GM21528 (cell line): ENCODE measurements around the gene DNTT.
"Not testable (repeated sequence)": the region's sequence is repeated elsewhere in the genome, so short reads cannot be mapped to it uniquely, and the experiment has no call there.

ENCODE experiments used
- ATAC-seq: cut with Tn5 transposase; IDR thresholded peaks from one replicate; pipeline ENCODE4 v1.9.1; 2021; ENCODE audit warnings: mild to moderate bottlenecking, moderate library complexity; ENCODE audit not compliant: unreplicated experiment, low FRiP score

Gene DNTT

DNA sequence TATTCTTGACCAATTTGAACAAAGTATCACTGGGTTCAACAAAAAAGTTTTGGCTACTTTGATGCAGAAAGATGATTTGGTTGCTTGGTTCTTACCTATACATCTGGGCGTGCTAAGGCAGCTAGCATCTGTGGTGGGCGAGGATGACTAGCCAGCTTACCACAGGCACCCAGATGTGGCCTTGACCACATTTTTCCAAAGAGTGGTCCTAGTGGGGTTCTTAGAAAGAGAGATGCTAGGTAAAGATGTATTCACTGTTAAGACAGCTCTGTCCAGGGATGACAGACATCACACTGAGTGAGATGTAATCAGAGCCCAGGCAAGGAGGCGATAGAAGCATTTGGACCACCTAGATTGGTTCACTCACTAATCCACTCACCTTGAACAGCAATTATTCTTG is 785 bp downstream of the DNTT start:
- ATAC-seq: no peak

DNA sequence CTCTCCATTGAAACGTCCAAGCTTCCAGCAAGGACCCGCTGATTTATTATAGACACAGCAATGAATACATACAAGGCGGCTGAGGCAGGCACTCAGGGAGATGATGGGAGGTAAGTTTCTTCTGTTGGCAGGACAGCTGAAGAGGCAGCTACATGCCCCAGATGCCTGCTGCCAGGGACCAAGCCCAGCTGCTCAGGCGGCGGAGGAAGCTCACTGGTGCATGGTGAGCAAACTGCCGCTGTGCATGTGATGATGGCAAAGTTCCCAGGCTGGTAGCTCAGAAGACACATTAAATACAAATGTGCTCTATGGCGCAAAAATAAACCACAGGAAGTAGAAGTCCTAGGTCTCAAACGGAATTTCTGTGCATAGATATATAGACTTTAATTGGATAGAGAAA is 2.3 kb downstream of the DNTT start:
- ATAC-seq: no peak

DNA sequence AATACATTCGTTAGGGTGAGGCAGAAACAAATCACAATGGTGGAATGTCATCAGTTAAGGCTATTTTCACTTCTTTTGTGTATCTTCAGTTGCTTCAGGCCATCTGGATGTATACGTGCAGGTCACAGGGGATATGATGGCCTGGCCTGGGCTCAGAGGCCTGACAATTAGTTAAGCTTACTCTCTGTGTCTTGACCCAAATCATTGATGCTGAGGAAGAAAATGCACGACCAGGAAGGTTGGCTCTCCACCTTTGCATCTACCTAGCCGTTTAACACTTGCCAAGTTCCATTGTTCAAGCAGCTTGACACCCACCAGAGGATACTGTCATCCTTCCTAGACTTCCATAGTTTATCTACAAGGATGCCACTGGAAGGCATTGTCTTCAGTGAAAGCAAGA is 4.6 kb downstream of the DNTT start:
- ATAC-seq: not testable (repeated sequence)

DNA sequence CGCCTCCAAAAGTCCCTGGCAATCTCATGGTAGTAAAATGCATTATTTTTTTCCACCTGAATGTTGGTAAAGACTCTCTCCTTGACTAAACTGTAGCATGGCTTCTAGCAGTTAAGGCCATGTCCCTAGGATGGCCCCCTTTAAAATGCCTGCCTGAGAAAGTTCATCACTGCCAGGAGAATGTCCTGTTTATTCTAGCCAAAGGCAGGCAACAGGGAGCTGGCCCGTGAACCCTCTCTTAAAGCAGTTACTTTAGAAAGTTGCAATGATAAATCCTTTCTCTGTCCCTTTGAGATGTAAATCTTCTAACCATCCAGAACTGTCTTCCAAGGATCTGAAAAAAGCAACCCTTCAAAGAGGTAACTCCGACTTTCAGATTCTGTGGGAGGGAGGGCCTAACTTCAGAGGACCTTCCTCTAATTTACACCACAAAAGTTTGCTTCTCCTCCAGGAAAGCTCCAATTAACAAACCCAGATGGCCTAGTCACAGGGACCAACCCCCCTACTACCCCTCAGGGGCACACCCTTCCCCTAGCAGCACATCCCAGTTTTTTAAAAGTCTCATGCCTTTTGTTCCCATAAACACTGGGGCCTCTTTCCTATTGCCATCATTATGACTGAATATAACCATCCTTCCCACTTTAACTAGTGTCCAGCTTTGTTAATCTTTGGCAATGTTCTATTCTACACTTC is 5.5 kb downstream of the DNTT start:
- ATAC-seq: no peak

DNA sequence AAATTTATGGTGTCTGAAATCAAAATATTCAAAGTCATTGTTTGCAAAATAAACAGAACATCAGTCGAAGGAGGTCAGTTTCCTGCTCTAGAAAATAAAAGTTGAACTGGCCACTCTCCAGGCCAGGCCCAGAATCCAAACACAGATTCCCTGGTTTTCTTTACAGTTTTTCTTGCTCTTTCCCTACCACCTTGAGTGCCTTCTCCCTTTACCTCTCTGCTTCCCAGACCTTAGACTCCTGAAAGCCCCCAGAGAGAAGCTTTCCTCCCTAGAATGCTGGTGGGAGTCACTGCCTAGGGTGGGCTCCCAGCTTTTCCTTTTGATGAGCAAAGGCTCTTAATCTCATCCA is 6.1 kb downstream of the DNTT start:
- no peak for ATAC-seq

DNA sequence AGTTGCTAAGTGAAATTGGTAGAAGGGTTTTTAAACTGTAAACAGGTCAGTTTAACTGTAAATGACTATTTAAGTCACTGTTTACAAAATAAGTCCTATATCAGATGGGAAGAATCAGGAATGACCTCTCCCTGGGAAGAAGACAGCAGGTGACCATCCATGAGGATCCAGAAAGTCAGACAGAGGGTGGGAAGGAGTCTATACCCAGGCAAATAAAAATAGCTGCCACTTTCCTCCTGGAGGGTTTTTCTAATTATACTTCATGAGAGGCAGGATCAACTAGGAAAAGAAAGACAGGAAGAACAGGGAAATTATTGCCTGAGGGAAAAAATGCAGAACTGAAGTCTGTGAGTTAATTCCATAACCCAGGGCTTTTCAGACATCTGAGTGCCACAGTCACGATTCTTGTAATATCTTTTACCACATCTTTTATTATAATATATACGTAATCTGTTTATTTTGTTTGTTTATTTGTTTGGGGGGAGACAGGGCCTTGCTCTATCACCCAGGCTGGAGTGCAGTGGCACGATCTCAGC is 7.0 kb downstream of the DNTT start:
- ATAC-seq: no peak

DNA sequence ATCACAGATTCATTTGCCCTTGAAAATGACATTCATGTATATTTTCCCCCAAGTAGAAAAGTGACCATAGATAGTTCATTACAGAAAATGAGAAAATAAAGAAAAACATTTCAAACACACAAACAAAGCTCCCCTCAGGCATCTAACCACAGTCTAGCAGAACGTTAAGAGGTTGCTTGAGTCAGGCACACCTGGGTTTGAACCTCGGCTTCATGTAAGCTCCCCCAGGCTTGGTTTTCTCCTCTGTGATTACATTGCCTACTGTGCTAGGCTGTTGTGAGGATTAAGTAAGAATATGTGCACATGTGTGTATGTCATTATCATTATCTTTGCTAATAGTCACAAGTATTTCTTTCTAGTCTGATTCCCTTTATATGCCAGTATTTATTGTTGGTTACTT is 9.1 kb downstream of the DNTT start:
- no peak for ATAC-seq

DNA sequence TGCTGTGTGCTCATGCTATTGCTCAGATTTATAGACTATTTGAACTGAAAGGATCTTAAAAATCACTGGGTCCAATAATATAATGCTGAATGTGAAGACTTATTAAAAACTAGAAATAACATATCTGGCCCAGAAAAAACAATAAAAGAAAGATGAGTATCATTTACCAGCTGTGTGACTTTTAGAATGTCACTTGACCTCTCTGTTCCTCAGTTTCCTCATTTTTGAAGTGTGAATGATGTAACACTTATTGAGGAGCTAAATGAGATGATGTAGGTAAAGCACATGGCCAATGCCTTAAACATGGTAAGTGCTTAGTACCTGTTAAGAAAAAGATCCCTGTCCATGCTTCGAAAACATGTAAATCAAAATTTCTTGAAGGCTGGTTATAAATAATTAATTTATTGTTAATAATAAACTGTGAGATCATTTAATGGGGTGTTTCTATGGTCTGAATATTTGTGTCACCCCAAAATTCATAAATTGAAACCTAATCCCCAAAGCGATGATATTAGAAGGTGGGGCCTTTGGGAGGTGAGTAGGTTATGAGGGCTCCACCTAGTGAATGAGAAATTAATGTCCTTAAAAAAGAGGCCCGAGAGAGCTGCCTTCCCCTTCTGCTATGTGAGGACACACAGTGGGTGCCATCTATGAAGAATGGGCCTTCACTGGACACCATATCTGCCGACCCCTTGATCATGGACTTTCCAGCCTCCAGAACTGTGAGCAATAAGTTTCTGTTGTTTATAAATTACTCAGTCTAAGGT is 13.0 kb downstream of the DNTT start:
- no peak for ATAC-seq

DNA sequence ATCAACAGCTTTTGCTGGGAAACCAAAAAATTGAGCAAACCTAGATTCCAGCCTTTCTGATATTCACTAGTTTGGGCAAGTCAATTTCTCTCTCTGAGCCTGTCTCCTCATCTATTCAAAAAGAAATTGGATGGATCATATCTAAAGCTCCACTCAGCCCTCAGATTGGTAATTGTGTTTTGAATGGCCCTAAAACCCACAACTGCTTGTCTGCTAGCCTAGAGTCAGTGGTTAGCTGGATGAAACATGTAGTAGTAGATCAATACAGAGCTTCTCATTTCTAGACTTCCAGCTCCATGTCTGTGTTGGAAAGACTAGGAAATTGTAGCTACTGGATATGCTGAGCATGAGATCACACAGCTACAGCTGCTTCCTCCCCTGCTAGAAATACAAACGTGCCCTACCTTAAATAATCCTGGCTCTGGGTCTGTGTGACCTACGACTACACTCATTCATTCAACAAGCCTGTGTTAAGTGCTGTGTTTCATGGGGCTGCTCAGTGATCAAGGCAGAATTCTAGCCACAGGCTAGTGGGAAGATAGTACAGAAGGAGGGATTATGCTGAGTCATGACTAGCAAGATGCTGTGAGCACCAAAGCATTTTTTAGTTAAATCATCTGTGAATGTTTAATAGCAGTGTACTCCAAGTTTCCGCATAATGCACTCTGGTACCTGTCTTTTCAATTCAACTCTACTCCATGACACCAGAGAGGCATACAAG is 15.7 kb downstream of the DNTT start:
- ATAC-seq: no peak

DNA sequence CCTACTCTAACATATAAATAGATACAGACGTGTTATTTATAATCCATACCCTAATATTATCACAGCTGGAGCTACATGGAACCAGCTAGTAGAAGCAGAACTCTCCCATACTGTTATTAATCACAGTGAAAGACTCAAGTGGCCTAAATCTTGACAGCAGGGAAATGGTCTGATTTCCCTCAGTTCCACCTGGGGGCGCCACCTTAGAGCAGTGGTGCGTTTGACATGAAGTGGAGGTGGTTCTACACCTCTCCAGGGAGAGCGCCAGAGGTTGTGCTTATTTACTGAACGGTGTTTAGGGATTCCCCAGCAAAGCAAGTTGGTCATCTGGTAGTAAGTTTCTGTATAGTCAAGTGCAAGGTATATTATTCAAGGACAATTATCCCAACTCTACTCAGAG is 17.6 kb downstream of the DNTT start:
- ATAC-seq: no peak

DNA sequence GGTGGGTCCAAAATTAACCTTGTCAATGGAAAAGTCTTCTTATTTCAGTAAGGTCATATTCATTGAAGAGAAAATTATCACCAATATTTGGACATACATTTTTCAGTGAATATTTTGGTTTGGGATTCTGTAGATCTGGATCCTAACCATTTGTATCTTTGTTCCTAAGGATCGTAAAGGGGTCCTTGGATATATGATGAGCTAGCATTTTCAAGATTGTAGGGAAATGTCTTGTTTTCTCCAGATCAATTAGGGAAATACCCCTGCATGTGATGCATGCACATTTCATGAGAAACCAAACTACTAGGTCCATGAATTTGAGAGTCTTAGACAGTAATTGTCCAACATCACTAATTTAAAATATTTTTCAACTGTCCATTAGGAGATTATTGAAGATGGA is 18.0 kb downstream of the DNTT start:
- no peak for ATAC-seq

DNA sequence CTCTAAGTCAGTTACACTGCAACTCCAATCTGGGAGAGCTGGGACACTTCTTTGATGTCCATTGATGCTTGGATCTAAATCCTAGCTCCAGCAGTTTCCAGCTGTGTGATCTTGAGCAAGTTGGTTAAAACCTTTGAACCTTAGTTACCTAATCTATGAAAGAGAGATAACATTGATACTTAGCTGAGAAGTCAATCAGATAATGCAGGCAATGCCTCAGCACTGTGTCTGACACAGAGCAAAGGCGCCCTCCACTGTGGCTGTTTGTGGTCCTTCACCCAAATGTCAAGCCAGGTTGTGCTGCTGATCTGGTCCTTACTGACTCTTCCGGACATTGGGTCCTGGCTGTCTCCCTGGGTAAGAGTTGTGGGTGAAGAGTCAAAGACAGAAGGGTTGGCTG is 20.2 kb downstream of the DNTT start:
- ATAC-seq: no peak

DNA sequence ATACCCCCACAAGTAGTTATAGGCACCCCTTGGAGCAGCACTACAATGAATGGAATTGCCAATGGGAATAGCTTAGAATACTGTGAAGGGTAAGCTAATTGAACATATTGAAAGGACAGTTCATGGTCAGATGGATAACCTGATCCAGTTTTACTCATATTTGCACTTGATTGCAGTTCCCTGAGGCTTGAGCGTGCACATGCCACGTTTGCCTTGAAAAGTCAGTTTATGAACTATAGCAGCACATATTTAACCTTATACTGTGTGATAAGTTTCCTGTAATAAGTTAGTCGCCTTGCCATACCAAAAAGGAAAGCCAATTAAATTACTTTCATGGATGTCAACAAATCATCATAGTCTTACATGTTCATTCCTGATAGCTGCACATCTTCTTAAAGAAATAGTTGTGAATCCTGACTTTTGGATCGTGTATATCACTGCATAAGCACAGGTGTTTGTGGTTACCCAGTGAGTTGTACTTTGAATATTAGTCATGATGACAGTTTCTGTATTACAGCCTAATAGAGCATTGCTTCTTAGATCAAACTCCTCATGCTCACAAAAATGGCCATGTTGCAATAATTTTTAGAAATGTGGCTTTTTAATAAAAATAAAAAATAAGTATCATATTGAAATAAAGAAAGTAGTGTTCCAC is 21.6 kb downstream of the DNTT start:
- peak; percentile 86 for ATAC-seq

DNA sequence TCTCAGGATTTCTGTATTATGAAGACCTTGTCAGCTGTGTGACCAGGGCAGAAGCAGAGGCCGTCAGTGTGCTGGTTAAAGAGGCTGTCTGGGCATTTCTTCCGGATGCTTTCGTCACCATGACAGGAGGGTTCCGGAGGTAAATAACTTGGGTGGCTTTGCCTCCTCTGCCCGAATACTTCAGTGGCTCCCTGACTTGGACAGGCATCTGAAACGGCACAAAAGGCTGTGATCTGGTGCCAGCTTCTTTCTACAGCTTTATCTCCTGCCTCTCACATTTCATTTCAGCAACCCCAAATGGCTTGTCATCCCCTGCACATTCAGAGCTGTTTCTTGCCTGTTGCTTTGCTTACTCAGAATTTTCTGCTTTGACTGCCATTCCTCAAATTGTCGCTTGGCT is 23.2 kb downstream of the DNTT start:
- no peak for ATAC-seq

DNA sequence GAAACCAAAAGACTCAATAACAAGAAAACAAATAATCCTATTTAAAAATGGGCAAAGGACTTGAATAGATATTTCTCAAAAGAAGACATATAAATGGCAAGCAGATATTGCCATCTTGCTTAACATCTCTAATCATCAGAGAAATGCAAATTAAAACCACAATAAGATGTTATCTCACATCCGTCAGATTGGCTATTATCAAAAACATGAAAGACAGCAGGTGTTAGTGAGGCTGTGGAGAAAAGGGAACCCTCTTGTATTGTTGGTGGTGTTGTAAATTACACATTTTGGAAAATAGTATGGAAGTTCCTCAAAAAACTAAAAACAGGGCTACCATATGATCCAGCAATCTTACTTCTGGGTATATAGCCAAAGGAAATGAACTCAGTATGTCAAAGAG is 28.9 kb downstream of the DNTT start:
- no peak for ATAC-seq

DNA sequence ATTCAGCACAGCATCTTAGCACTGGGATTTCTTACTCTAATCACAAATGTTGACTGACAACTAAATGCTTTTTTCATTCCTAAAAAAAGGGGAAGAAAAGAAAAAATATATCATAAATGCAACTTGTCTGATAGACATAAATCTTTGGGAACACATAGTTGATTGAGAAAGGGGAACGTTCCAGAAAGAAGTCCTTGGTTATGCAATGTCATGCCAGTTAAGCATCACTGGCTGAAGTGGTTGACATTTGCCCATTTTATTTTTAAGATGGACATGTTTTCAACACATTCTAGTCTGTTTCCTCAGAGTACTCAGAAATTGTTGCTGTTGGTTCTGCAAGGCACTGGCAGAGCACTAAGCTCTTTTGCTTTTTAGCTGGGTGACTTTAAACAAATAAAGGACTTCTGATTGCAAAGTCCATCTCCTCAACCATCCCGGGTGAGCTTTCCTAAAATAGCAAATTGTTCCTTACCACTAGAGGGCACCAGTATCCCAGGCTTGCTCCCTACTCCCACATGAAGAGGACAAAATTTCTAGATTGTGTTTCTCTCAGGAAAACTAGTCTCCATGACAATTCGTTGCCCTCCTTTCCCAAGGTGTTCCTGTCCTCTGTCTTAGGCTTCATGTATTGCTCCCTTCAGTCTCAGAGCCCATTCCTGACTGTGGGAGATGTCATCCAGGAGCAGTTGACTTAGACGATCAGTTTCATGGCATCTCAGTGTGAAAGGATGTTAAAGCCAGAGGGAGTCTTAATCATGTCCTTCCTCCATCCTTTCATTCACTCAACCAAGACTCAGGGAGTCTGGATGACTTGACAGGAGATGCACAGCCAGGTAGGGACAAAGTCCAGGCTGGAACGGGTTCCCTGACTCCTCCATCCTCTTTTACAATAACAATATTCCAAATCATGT is 30.6 kb downstream of the DNTT start:
- no peak for ATAC-seq

DNA sequence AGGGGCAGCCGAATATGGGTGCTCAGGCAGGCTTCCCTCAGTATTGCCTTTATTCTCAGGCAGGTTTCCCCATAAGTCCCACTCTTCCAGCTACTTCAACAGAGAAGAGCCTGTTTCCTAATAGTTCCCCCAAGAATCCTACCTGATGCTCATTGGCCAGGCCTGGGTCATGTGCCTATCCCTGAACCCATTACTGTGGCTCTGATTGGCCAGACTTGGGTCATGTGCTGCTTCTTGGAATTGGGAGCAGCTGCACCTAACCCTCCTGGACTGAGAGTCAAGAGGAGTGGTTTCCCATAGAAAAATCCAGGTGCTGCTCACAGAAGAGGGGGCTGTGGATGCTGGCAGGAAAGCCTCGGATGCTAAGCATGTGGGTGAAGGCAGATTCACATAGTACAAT is 32.9 kb downstream of the DNTT start:
- ATAC-seq: no peak

DNA sequence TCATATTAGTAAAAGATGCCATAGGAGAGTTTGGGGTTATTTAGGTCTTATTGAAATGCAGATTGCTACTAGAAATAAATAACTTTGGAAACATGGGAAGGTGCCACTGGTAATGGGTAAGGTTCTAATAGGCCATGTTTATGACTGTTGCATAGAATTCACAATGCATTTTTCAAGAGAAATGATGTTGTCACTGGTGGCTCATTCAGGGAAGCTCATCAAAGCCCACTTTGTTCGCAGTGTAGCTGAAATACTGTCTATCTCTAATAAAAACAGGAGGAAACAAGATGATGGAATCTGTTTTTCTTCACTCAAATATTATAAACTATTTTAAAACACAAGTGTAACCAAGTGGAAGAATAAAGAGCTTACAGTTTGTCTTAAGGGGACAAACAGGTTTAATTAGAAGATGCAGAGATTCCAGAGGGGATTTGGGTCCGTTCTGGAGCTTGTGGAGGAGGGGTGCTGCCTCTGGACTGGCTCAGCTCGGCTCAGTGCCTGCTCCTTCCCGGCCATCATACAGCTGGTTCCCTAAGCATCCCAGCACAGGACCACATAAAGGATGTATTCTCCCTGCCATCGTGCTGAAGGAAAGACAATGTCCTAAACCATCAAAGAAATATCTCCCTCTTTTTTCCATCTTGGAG is 34.2 kb downstream of the DNTT start:
- ATAC-seq: no peak

DNA sequence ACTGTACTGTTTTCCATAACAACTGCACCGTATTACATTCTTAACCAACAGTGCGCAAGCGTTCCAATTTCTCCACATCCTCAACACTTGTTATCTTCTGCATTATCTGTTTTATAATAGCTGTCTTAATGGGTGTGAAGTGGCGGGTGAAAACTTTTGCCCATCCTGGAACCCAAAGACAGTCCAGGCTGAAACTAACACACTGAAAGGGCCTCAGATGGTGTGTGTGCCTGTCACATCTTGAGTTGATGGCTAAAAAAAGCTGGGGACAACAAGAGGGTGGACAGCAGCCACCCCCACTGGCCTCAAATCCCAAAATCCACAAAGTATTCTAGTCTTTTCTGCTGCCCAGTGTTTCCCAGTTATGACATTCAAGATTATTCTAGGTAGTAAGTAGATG is 35.1 kb downstream of the DNTT start:
- no peak for ATAC-seq
